ENCODE results near the gene PCED1B. TPM values are rescaled to one million over a fixed set of nuclear protein-coding genes. Genes with fewer than 3 reads are reported as not detected.

Gene PCED1B
- total and polyA plus RNA-seq, 2 experiments from 2014 or later: 5.1 to 6.6 TPM

GRCh38 chr12:47186246-47186645, 106.8 kb downstream of the PCED1B start:
- Histone ChIP-seq H3K4me3 (no peak overlapping the region), H2AFZ (no peak overlapping the region), H3K27me3 (ENCODE audit: insufficient read depth) (no peaks in the 10 kb centered on the region), H3K9me2 (ENCODE audit: insufficient read depth) (peaks cover 4% of the 10 kb centered on the region; the same call in 1 of the 2 replicates), H3F3A (replicated peaks; ENCODE audit: low read depth) (no peaks in the 10 kb centered on the region), H4K20me1 (replicated peaks; ENCODE audit: insufficient read depth) (no peaks in the 10 kb centered on the region), H3K4me1 (ENCODE audit: insufficient read depth) (no peaks in the 10 kb centered on the region), H3K27ac (ENCODE audit: low read depth) (no peak overlapping the region), H3K36me3 (ENCODE audit: insufficient read depth) (no peaks in the 10 kb centered on the region), H3K79me2 (replicated peaks; ENCODE audit: insufficient read depth) (no peaks in the 10 kb centered on the region), H3K4me2 (no peak overlapping the region)
- H3K4me1 Mint-ChIP-seq: peaks cover 22% of the 10 kb centered on the region
- DNase-seq (ENCODE audit: low spot score) (no peak), ATAC-seq (no peak)
- peaks cover 3% of the 10 kb centered on the region for H3K27me3 Mint-ChIP-seq (ENCODE audit: insufficient read depth, low read depth, poor library complexity)
- no peak overlapping the region for H3K27ac Mint-ChIP-seq
- no peaks in the 10 kb centered on the region for H3K36me3 Mint-ChIP-seq (ENCODE audit: low read depth)
- H3K4me3 Mint-ChIP-seq: no peak overlapping the region
- H3K9me3 Mint-ChIP-seq: no peaks in the 10 kb centered on the region
- TF ChIP-seq ZNF114 (CRISPR knock-in tag; IDR thresholded peaks at IDR 0.05): no peak
- TF ChIP-seq CTCF (conservative IDR thresholded peaks at IDR 0.05; ENCODE audit: low read depth in 2 of 2): no peak
- TF ChIP-seq NANOG (IDR thresholded peaks at IDR 0.05; ENCODE audit: borderline replicate concordance): no peak
- TF ChIP-seq STAT1 (IDR thresholded peaks at IDR 0.05; ENCODE audit: unreplicated experiment): no peak
- TF ChIP-seq EZH2phosphoT487 (IDR thresholded peaks at IDR 0.05; ENCODE audit: unreplicated experiment): no peak
- no peak for TF ChIP-seq ZNF331 (CRISPR knock-in tag; IDR thresholded peaks at IDR 0.05; ENCODE audit: low read depth)
- TF ChIP-seq REST (IDR thresholded peaks at IDR 0.05; ENCODE audit: unreplicated experiment): no peak
- TF ChIP-seq POLR2AphosphoS5 (IDR thresholded peaks at IDR 0.05; ENCODE audit: low read depth): no peak
- no peak for TF ChIP-seq EZH2 (IDR thresholded peaks at IDR 0.05; ENCODE audit: low read depth, unreplicated experiment)
- no peak for TF ChIP-seq JUNB (IDR thresholded peaks at IDR 0.05; ENCODE audit: unreplicated experiment)
- no peak for TF ChIP-seq ZNF462 (CRISPR knock-in tag; IDR thresholded peaks at IDR 0.05)
- TF ChIP-seq CREB1 (CRISPR knock-in tag; IDR thresholded peaks at IDR 0.05; ENCODE audit: low read depth): no peak
- TF ChIP-seq ETS1 (IDR thresholded peaks at IDR 0.05): no peak

Data from GM23338 (cell line).